Embryonic facial prominence (tissue), 1 donor: Measurements from ENCODE around the gene SRRD.

Experiments used
- DNase-seq: peaks from one replicate; pipeline ENCODE4 v3.0.0-alpha.2; 2016; ENCODE audit errors: extremely low spot score

The SRRD gene

GRCh38 chr22:26483043-26483438 is 636 bp upstream of the SRRD start:
- DNase-seq: no peak

GRCh38 chr22:26484360-26484706 is 656 bp downstream of the SRRD start:
- no peak for DNase-seq

GRCh38 chr22:26485013-26485412 is 1.3 kb downstream of the SRRD start:
- DNase-seq: no peak

- DNase-seq: no peak
Observed at GRCh38 chr22:26485806-26486390, 2.2 kb downstream of the SRRD start.

GRCh38 chr22:26486394-26486793 is 2.7 kb downstream of the SRRD start:
- no peak for DNase-seq

- DNase-seq: no peak
Observed at GRCh38 chr22:26487996-26488395, 4.3 kb downstream of the SRRD start.

GRCh38 chr22:26489447-26490036 is 5.9 kb downstream of the SRRD start:
- no peak for DNase-seq

- DNase-seq: no peak
Observed at GRCh38 chr22:26492220-26492619, 8.5 kb downstream of the SRRD start.

GRCh38 chr22:26494506-26494905 is 10.8 kb downstream of the SRRD start:
- no peak for DNase-seq

GRCh38 chr22:26496456-26496855 is 12.8 kb downstream of the SRRD start:
- DNase-seq: no peak

GRCh38 chr22:26499188-26499703 is 15.6 kb downstream of the SRRD start:
- DNase-seq: no peak

- DNase-seq: no peak
Observed at GRCh38 chr22:26501996-26502395, 18.3 kb downstream of the SRRD start.

- no peak for DNase-seq
Observed at GRCh38 chr22:26502688-26503561, 19.2 kb downstream of the SRRD start.

GRCh38 chr22:26503758-26504157 is 20.1 kb downstream of the SRRD start:
- no peak for DNase-seq

GRCh38 chr22:26508148-26508547 is 24.5 kb downstream of the SRRD start:
- no peak for DNase-seq

- peak; percentile 83 for DNase-seq
Observed at GRCh38 chr22:26512149-26512793, 28.6 kb downstream of the SRRD start, which contains the start of gene TFIP11. Gene TFIP11 (minus strand): TSS chr22:26512473. CDS start chr22:26510272, 2,201 bp downstream.

- no peak for DNase-seq
Observed at GRCh38 chr22:26513838-26514237, 30.2 kb downstream of the SRRD start.

GRCh38 chr22:26514419-26515161 is 30.9 kb downstream of the SRRD start:
- DNase-seq: no peak

GRCh38 chr22:26515931-26516330 is 32.3 kb downstream of the SRRD start:
- DNase-seq: no peak

- no peak for DNase-seq
Observed at GRCh38 chr22:26516503-26516902, 32.8 kb downstream of the SRRD start.

- DNase-seq: no peak
Observed at GRCh38 chr22:26517429-26517828, 33.8 kb downstream of the SRRD start.

- no peak for DNase-seq
Observed at GRCh38 chr22:26522012-26522411, 38.3 kb downstream of the SRRD start.
